Right renal pelvis (tissue), 4 donors: ENCODE results near the gene AKAP11. TPM values are rescaled to one million over a fixed set of nuclear protein-coding genes. Genes with fewer than 3 reads are reported as not detected.

Experiments used
- DNase-seq, 4 donors: peaks; one replicate each; pipeline ENCODE4 v3.0.0-alpha.2; 2013; ENCODE audit warnings: low read depth in 4 of 4, low spot score in 3 of 4, missing footprints in 1 of 4
- polyA plus RNA-seq, 4 donors: library from polyadenylated mRNA; unstranded; fragments of 120-200 nt; gene quantifications; one replicate each; pipeline ENCODE4 v1.2.1, GENCODE V29; 2013; ENCODE audit not compliant: insufficient read length in 4 of 4

Gene AKAP11
- polyA plus RNA-seq, 4 donors, result 32.7 to 41.5 (median 39.7) TPM

GRCh38 chr13:42274386-42275097 is 2.6 kb downstream of the AKAP11 start:
- no peak for DNase-seq

- DNase-seq, result no peak
Measured at GRCh38 chr13:42275098-42275471, 3.1 kb downstream of the AKAP11 start.

GRCh38 chr13:42275506-42275905 is 3.6 kb downstream of the AKAP11 start:
- no peak for DNase-seq

- DNase-seq, result no peak
Measured at GRCh38 chr13:42276683-42277082, 4.7 kb downstream of the AKAP11 start.

- DNase-seq, result no peak
Measured at GRCh38 chr13:42277618-42278276, 5.8 kb downstream of the AKAP11 start.

GRCh38 chr13:42279080-42279479 is 7.1 kb downstream of the AKAP11 start:
- no peak for DNase-seq

- no peak for DNase-seq
Measured at GRCh38 chr13:42279986-42280385, 8.0 kb downstream of the AKAP11 start.

- DNase-seq, result no peak
Measured at GRCh38 chr13:42280537-42280936, 8.6 kb downstream of the AKAP11 start.

GRCh38 chr13:42283574-42283973 is 11.6 kb downstream of the AKAP11 start:
- DNase-seq, result no peak

GRCh38 chr13:42284068-42284467 is 12.1 kb downstream of the AKAP11 start:
- DNase-seq, result no peak

- DNase-seq, result no peak
Measured at GRCh38 chr13:42298392-42298791, 26.4 kb downstream of the AKAP11 start.

GRCh38 chr13:42305503-42305902 is 33.6 kb downstream of the AKAP11 start:
- DNase-seq, result no peak

- DNase-seq, result no peak
Measured at GRCh38 chr13:42307461-42307860, 35.5 kb downstream of the AKAP11 start.

GRCh38 chr13:42312817-42313431 is 41.0 kb downstream of the AKAP11 start:
- no peak for DNase-seq

GRCh38 chr13:42318570-42318969 is 46.6 kb downstream of the AKAP11 start:
- DNase-seq, result no peak

GRCh38 chr13:42320375-42320787 is 48.4 kb downstream of the AKAP11 start:
- DNase-seq, result no peak

- DNase-seq, result no peak
Measured at GRCh38 chr13:42322806-42323205, 50.9 kb downstream of the AKAP11 start.

GRCh38 chr13:42324704-42325103 is 52.8 kb downstream of the AKAP11 start:
- no peak for DNase-seq

- no peak for DNase-seq
Measured at GRCh38 chr13:42327725-42328124, 55.8 kb downstream of the AKAP11 start.

- DNase-seq, result no peak
Measured at GRCh38 chr13:42328672-42329071, 56.7 kb downstream of the AKAP11 start.

- no peak for DNase-seq
Measured at GRCh38 chr13:42329239-42329638, 57.3 kb downstream of the AKAP11 start.

GRCh38 chr13:42331009-42331408 is 59.1 kb downstream of the AKAP11 start:
- no peak for DNase-seq
